ENCODE data around the gene NFATC2IP.
"Not testable (repeated sequence)": the region's sequence is repeated elsewhere in the genome, so short reads cannot be mapped to it uniquely, and the experiment has no call there.

Gene NFATC2IP

DNA sequence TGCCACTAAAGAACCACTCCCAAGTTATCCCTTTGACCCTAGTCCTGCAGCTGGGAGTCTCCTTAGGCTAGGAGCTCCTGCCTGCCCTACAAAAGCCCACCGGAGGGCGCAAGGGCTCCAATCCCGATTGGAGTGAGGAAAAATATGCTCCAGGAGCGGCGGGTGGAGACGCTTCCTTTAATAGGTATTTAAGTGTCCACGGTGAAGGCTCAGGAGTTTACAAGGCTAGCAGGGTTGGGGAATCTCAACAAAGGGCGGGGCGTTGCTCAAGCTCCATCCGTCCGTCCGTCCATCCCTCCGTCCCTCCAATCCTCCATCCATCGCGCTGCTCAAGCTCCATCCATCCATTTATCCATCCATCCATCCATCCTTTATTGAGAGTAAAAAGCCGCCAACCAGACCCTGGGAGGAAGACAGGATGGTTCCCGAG, 23.3 kb downstream of the NFATC2IP start:
- DNase-seq (ENCODE audit: low read depth) = peak; percentile 66

DNA sequence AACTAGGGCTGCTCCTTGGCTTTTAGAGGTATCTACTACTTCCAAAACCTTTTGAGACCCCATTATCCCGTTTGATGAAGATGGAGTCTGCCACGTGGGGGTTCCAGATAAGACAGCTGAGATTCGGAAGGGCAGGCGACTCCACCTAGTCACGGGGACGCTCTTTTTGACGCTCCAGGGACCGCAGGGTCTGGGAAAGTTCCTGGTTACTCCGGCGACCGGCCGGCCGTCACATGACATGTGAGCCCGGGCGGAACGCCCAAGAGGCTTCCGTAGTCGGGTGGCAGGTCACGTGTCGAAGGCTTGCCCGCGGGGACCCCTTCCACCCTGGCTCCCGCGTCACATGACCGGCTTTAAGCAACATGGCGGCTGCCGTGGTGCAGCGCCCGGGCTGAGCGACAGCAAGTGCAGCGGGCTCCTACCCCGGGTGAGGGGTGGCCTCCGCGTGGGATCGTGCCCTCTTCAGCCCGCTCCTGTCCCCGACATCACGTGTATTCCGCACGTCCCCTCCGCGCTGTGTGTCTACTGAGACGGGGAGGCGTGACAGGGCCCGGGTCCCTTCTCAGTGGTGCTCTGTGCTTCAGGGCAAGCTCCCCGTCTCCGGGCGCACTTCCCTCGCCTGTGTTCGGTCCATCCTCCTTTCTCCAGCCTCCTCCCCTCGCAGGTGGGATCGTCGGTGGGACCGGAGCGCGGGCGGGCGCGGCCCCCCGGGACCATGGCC, 23.9 kb downstream of the NFATC2IP start, which contains the start of gene SPNS1:
Gene SPNS1, plus strand, starts transcription at position 342 of the 721 bp plus-strand sequence. Its CDS starts 374 bp downstream, at position 716.
- peak; percentile 94 for DNase-seq (ENCODE audit: low read depth)

DNA sequence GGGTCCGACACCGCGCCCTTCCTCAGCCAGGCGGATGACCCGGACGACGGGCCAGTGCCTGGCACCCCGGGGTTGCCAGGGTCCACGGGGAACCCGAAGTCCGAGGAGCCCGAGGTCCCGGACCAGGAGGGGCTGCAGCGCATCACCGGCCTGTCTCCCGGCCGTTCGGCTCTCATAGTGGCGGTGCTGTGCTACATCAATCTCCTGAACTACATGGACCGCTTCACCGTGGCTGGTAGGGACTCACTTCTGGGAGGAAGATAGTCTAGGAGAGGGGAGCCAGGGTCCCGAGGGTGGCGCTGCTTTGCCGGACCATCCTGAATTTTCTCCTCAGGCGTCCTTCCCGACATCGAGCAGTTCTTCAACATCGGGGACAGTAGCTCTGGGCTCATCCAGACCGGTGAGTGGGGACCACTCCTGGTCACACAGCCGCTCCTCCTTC, 24.4 kb downstream of the NFATC2IP start:
- DNase-seq (ENCODE audit: low read depth) = no peak

DNA sequence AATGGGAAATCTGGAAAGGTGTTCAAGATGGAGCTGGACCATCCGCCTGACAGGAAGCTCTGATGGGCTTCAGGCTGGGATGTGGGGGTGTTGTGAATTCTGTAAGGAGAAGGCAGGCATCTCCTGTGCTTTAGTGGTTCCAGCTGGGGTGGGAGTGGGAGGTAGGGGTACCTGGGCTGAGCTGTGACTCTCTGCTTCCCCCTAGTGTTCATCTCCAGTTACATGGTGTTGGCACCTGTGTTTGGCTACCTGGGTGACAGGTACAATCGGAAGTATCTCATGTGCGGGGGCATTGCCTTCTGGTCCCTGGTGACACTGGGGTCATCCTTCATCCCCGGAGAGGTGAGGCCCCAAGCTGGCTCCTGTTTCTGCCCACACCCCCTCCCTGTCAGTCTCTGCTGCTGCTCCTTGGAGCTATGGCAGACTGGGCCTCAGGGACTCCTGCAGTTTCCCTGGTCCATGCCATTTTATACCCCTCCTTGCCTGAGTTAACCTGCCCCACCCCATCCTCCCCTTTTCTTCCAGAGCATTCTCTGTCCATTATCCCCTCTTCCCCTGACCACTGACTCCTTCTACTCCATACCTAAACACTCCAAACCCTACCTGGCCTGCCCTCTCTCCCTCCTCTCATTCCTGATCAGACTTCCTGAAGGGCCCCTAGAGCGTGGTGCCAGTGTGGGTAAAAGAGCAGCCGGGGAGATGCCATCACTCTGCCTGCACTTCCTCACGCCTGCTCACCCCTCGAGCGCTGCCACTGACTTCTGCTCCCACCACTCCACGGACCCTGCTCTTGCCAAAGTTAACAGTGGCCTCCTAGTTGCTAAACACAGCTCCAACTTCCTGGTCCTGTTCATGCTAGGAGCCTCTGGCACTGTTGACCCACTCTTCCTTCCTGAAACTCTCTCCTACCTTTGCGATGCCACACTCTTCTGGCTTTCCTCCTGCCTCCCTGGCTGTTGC, 27.2 kb downstream of the NFATC2IP start:
- DNase-seq (ENCODE audit: low read depth) = no peak

DNA sequence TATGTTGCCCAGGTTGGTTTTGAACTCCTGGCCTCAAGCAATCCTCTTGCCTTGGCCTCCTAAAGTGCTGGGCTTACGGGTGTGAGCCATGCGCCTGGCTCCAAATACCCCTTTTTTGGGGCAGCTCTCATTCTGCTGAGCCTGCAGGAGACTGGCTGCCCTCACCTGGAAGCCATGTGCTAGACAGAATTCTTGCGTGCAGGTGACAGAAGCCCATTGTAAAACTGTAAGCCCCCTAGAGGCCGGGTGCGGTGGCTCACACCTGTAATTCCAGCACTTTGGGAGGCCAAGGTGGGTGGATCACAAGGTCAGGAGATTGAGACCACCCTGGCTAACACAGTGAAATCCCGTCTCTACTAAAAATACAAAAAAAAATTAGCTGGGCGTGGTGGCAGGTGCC, 29.6 kb downstream of the NFATC2IP start:
- not testable (repeated sequence) for DNase-seq (ENCODE audit: low read depth)

DNA sequence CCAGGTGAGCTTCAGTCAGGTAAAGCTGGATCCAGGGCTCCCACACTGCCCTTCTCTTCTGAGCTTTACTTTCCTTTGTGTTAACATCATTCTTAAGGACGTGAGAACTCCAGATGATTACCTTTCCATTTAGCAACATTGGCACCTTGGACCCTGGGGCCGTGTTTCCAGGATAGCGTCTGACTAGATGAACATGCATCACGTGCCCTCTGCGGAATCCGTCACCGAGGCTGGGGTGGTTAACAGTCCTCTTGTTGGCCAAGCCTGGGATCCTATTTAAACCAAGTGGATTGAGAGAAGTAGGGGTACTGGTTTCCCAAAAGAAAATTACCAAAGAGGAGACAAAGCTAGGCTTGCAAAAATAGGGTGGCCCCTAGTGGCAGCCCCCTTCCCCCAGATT, 30.2 kb downstream of the NFATC2IP start:
- no peak for DNase-seq (ENCODE audit: low read depth)

DNA sequence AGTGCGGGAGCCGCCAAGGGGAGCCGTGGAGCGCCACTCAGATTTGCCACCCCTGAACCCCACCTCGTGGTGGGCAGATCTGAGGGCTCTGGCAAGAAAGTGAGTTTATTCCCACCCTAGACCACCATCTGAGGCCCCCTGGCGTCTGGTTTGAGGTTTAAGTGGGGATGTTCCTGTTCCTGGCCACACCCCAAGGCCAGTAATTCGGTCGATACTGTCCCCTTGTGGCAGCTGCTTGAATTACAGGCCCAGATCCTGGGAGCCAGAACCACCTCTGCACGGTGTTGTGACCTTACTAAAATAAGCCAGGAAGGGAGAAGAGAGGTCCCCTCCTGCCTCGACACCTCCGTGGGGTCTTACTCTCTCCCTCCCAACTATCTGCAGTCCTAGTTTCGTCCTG, 30.8 kb downstream of the NFATC2IP start:
- no peak for DNase-seq (ENCODE audit: low read depth)

DNA sequence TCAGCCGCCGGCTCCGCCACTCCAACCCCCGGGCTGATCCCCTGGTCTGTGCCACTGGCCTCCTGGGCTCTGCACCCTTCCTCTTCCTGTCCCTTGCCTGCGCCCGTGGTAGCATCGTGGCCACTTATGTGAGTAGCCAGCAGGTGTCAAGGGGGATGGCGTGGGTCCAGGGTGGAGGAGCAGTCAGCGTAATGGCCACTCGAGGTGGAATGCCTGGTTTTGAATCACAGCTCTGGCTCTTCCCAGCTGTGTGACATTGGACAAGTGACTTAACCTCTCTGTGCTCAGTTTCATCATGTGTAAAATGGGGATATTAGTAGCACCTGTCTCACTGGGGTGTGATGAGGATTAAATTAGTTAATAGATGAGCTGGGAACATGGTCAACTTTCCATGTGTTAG, 31.7 kb downstream of the NFATC2IP start:
- DNase-seq (ENCODE audit: low read depth) = no peak

DNA sequence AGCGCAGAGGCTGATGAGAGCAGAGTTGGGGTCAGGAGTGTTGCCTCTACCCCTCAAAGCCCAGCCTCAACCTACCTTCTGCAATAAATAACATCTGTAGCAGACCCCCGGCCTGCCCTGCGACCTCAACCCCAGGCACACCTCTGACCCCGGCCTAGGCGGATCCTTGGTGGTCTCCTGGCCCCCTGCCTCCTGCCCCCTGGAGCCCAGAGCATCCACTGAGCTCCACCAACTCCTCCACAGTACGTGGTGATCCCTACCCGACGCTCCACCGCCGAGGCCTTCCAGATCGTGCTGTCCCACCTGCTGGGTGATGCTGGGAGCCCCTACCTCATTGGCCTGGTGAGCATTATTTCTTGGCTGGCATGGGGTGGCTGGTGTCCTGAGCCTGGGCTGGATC, 32.2 kb downstream of the NFATC2IP start:
- DNase-seq (ENCODE audit: low read depth) = no peak

DNA sequence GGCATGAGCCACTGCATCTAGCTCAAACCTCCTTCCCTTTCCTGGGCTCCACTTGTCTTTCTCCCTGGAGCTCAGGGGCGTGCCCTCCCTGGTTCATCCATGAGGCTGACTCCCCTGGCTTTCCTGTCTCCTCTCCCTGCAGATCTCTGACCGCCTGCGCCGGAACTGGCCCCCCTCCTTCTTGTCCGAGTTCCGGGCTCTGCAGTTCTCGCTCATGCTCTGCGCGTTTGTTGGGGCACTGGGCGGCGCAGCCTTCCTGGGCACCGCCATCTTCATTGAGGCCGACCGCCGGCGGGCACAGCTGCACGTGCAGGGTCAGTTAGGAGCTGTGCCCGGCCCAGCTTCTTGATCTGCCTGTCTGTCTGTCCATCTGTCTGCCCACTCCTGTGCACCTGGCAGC, 32.9 kb downstream of the NFATC2IP start:
- DNase-seq (ENCODE audit: low read depth) = no peak

DNA sequence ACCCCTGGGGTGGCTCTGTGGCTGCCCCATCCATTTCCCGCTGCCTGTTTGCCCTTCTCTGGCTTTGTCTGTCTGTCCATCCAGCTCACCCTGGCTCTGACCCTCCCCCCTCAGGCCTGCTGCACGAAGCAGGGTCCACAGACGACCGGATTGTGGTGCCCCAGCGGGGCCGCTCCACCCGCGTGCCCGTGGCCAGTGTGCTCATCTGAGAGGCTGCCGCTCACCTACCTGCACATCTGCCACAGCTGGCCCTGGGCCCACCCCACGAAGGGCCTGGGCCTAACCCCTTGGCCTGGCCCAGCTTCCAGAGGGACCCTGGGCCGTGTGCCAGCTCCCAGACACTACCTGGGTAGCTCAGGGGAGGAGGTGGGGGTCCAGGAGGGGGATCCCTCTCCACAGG, 33.4 kb downstream of the NFATC2IP start:
- no peak for DNase-seq (ENCODE audit: low read depth)

DNA sequence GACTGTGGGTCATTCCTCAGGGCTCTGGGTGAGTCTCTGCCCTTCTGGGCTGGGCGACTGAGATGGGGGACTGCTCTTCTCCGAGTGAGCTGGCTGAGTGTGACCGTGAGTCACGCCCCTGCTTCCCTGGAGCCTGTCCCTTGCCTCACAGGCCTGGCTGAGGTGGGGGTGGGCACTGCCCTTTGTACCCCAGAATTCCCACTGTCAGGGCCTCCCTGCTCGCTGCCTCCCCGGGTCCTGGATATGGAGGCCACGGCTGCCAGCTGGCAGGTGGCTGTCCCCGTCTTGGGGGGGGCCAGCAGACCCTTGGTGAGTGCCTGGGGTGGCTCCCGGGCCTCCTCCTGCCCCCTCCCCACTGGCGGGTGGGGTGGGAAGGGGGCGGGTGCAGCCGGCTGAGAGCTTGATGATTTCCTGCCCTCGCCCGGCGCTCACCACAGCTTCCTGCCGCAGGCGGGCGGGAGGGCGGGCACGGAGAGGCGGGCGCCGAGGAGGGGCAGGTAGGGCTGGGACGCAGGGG, 33.9 kb downstream of the NFATC2IP start, which contains the start of gene LAT:
Gene LAT, plus strand, starts transcription at position 434 of the 517 bp plus-strand sequence. CDS start 366 bp downstream, outside the sequence.
- DNase-seq (ENCODE audit: low read depth) = no peak

DNA sequence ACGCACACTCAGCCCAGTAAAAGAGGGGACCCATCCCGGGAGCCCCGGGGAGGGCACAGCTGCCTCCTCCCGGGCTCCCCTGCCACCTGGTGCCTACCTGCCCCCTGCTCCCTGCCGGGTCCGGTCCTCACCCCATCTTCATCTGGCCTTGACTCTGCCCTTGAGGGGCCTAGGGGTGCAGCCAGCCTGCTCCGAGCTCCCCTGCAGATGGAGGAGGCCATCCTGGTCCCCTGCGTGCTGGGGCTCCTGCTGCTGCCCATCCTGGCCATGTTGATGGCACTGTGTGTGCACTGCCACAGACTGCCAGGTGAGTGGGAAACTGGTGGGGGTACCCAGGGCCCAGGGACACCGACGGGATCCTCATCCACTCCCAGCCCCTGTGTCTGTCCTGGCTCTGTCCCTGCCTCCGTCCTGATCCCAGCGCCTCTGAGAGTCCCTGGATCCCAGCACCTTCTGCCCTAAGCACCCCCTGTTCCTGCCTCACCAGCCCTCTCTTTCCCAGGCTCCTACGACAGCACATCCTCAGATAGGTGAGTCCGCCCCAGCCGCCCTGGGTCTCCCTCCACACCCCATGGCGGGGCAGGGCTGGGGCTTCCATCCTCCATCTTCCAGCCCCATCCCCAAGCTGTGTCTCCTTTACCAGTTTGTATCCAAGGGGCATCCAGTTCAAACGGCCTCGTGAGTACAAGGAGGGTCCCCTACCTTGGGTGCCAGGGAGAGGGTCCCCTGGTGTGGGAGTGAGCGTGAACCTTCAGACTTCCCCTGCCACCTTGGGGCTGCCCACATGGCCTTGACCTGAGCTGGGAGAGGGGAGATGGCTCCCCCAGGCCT, 34.7 kb downstream of the NFATC2IP start:
- no peak for DNase-seq (ENCODE audit: low read depth)

DNA sequence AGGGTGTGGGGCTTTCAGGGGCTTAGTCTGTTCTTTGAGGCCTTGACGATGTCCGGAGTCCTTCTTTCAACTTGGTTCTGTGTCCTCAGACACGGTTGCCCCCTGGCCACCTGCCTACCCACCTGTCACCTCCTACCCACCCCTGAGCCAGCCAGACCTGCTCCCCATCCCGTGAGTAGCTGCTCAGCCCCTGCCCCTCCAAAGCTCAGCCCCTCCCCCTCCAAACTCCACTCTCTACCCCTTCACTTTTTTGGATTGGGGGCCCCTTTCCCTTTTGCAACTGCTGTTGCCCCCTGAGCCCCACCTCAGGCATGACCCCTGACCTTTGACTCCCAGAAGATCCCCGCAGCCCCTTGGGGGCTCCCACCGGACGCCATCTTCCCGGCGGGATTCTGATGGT, 35.3 kb downstream of the NFATC2IP start:
- DNase-seq (ENCODE audit: low read depth) = no peak

DNA sequence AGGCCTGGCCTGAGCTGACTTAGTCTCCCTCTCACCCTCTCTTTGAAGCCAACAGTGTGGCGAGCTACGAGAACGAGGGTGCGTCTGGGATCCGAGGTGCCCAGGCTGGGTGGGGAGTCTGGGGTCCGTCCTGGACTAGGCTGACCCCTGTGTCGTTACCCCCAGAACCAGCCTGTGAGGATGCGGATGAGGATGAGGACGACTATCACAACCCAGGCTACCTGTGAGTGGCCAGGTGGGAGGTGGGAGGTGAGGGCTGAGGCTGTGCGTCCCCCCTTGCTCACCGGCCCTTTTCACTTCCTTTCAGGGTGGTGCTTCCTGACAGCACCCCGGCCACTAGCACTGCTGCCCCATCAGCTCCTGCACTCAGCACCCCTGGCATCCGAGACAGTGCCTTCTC, 35.8 kb downstream of the NFATC2IP start:
- no peak for DNase-seq (ENCODE audit: low read depth)

DNA sequence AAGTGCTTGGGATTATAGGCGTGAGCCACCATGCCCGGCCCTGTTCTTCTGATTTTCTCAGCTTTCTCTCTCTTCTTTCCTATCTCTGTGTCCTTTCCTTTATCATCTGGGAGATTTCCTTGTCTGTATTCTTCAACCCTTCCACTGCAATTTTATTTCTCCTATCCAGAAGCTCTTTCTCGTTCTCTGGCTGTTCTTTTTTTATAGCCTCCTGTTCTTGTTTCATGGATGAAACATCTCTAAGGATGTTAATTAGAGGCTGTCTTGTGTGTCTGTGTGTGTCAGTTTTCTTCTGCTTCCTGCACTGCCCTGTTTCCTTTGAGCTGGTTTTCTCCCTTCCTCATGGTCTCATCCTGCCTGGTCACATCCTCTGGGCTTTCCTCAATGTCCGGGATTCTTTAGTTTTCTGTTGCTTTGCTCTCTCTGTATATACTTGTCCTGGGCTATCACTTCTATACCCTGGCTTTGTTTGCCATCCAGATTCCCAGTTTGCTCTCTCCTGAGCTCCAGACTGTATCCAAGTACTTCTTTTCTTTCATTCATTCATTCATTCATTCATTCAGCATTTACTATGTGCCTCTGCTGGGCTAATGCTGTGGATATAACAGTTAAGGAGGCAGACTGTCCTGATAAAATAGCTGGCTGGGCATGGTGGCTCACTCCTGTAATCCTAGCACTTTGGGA, 36.6 kb downstream of the NFATC2IP start:
- no peak for DNase-seq (ENCODE audit: low read depth)

DNA sequence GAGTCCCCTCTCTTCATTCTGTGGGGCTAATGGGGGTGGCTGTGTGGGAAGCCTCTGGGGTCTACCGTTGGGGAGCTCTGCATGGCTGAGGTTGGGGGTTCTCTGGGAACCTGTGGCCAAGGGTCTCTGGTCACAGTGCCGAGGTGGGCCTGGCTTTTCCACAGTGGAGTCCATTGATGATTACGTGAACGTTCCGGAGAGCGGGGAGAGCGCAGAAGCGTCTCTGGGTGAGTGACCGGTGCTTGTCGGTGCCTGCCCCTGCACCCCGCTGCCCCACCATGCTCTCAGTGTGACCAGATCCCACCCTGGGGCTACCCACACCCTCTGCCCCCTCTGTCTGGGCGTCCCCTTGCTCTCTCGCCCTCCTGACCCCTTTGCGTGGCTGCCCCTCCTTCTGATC, 38.6 kb downstream of the NFATC2IP start:
- DNase-seq (ENCODE audit: low read depth) = no peak

DNA sequence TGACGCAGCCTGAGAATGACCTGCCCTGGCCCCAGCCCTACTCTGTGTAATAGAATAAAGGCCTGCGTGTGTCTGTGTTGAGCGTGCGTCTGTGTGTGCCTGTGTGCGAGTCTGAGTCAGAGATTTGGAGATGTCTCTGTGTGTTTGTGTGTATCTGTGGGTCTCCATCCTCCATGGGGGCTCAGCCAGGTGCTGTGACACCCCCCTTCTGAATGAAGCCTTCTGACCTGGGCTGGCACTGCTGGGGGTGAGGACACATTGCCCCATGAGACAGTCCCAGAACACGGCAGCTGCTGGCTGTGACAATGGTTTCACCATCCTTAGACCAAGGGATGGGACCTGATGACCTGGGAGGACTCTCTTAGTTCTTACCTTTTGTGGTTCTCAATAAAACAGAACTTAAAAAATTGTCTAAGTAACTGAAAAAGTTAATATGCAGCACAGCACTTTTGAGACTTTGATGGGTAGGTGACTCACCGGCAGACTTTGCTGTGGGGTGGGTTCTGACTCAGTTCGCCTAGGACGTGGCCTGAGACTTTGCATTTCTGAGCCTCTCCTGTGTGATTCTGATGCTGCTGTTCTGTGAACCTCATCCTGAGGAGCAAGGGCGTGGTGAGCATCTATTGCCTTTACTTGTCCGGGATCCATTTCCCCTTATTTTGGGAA, 39.8 kb downstream of the NFATC2IP start:
- no peak for DNase-seq (ENCODE audit: low read depth)

DNA sequence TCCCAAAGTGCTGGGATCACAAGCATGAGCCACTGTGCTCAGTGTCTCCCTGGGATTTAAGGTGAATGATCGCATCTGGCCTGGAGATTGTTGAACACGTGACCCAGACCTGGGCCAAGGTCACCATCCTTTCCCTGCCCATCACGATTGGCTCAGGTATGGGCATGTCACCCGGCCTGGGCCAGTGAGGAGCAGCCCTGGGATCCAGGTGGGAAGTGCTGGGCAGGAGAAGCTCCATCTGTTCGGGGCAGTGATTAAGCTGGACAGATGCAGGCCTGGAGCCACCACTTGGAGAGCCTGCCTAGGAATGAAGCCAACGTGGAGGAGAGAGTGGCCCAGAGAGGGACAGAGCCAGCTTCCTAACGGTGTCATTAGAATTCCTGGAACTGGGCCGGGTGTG, 41.0 kb downstream of the NFATC2IP start:
- no peak for DNase-seq (ENCODE audit: low read depth)

DNA sequence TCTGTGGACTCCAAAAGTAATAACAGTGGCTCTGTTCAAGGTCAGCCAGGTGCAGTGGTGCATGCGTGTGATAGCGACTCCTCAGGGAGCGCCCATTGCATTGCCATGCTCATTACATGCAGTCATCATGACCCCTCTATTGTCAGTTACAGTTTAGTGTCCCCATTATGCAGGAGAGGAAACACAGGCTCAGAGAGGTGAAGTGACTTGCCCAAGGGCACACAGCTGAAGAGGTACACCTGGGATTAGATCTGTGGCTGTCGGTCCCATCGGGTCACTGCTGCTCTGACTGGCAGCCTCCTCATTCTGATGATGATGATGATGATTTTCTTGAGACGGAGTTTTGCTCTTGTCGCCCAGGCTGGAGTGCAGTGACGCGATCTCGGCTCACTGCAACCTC, 41.8 kb downstream of the NFATC2IP start:
- no peak for DNase-seq (ENCODE audit: low read depth)

DNA sequence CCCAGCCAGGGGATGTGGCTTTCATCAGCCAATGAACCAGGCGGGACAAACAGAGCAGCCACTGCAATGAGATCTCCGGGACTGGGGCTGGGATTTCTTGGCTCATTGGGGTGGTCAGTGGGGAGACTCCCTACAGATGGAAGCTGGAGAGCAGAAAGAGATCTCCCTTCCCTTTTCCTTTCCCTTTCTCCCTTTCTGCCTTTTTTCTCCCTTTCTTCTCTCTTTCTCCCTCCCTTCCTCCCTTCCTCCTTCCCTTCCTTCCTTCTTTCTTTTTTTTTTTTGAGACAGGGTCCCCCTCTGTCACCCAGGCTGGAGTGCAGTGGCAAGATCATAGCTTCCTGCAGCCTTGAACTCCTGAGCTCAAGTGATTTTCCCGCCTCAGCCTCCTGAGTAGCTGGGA, 48.1 kb downstream of the NFATC2IP start:
- DNase-seq (ENCODE audit: low read depth) = no peak
